HepG2 (cell line): ENCODE data around the gene TCOF1. TPM values are rescaled to one million over a fixed set of nuclear protein-coding genes. Genes with fewer than 3 reads are reported as not detected.

Source experiments
- ATF6 ChIP-seq: sonication (generic); formaldehyde crosslinking; conservative IDR thresholded peaks from 2 replicates; pipeline ENCODE4 v1.4.0; 2020; ENCODE audit warnings: missing genetic modification reagents
- DZIP1 ChIP-seq: sonication (generic); formaldehyde crosslinking; IDR thresholded peaks from 2 replicates; pipeline ENCODE4 v1.5.0; 2020; ENCODE audit warnings: mild to moderate bottlenecking, missing genetic modification reagents
- EHMT2 ChIP-seq: fragments of 200-600 bp; sonication (generic); IDR thresholded peaks from 2 replicates; pipeline ENCODE4 v1.7.0; 2017; ENCODE audit warnings: antibody characterized with exemption, low read depth, low read length, borderline replicate concordance
- GATAD1 ChIP-seq: IDR thresholded peaks from 2 replicates; pipeline ENCODE4 v1.6.1; 2016; ENCODE audit warnings: missing genetic modification reagents, missing compliant biosample characterization
- GTF3A ChIP-seq: sonication (generic); formaldehyde crosslinking; conservative IDR thresholded peaks from 2 replicates; pipeline ENCODE4 v1.4.0; 2020; ENCODE audit warnings: mild to moderate bottlenecking, missing genetic modification reagents
- HOXA5 ChIP-seq: sonication (generic); formaldehyde crosslinking; IDR thresholded peaks from 2 replicates; pipeline ENCODE4 v1.4.0; 2020; ENCODE audit warnings: missing genetic modification reagents
- KDM1A ChIP-seq: IDR thresholded peaks from 2 replicates; pipeline ENCODE4 v1.6.1; 2016; ENCODE audit warnings: missing compliant biosample characterization
- MIER2 ChIP-seq: IDR thresholded peaks from 2 replicates; pipeline ENCODE4 v1.6.1; 2016; ENCODE audit warnings: missing biosample characterization, missing genetic modification reagents
- MLLT10 ChIP-seq: sonication (generic); formaldehyde crosslinking; IDR thresholded peaks from 2 replicates; pipeline ENCODE4 v1.4.0; 2020; ENCODE audit warnings: missing genetic modification reagents
- NFRKB ChIP-seq: fragments of 450-650 bp; IDR thresholded peaks from 2 replicates; pipeline ENCODE4 v1.6.1; 2017
- RBM22 ChIP-seq: fragments of 200-400 bp; formaldehyde crosslinking; optimal IDR thresholded peaks from 2 replicates; pipeline ENCODE3; 2017; ENCODE audit warnings: mild to moderate bottlenecking, low read length, moderate library complexity
- REXO4 ChIP-seq: sonication (generic); formaldehyde crosslinking; IDR thresholded peaks from 2 replicates; pipeline ENCODE4 v1.8.0; 2022; ENCODE audit warnings: missing genetic modification reagents, mild to moderate bottlenecking, borderline replicate concordance
- SKIL ChIP-seq: sonication (generic); formaldehyde crosslinking; IDR thresholded peaks from 2 replicates; pipeline ENCODE4 v1.8.0; 2022; ENCODE audit warnings: missing genetic modification reagents, mild to moderate bottlenecking, moderate library complexity, borderline replicate concordance
- SMAD1 ChIP-seq: sonication (generic); formaldehyde crosslinking; IDR thresholded peaks from 2 replicates; pipeline ENCODE4 v1.4.0; 2020; ENCODE audit warnings: missing genetic modification reagents, low read depth, mild to moderate bottlenecking, borderline replicate concordance
- SSRP1 ChIP-seq: IDR thresholded peaks from 2 replicates; pipeline ENCODE4 v1.6.1; 2016; ENCODE audit warnings: control low read depth
- ZNF235 ChIP-seq: sonication (generic); formaldehyde crosslinking; IDR thresholded peaks from 2 replicates; pipeline ENCODE4 v1.8.1; 2023; ENCODE audit warnings: mild to moderate bottlenecking, missing genetic modification reagents, borderline replicate concordance
- ZNF282 ChIP-seq: fragments of 450-650 bp; IDR thresholded peaks from 2 replicates; pipeline ENCODE4 v1.6.1; 2018; ENCODE audit not compliant: partially characterized antibody
- ZNF672 ChIP-seq: sonication (generic); formaldehyde crosslinking; IDR thresholded peaks from 2 replicates; pipeline ENCODE4 v1.8.1; 2022; ENCODE audit warnings: missing genetic modification reagents
- ZSCAN31 ChIP-seq: sonication (generic); formaldehyde crosslinking; IDR thresholded peaks from 2 replicates; pipeline ENCODE4 v1.5.0; 2020; ENCODE audit warnings: low read depth, mild to moderate bottlenecking, missing genetic modification reagents
- polyA plus RNA-seq, 8 experiments: library from polyadenylated mRNA; depleted of rRNA in 3 of 8; stranded (reverse) in 7 of 8; unstranded in 1 of 8; fragments of >200 nt; fragmentation: Illumina TruSeq in 4 of 8; extraction: Trizol in 4 of 8; gene quantifications; 2 replicates each; pipeline versions ENCODE4 v1.2.1 to v1.2.3, GENCODE V29; 2011 to 2016; ENCODE audit warnings: low read depth in 4 of 8, missing spikeins in 1 of 8, mixed read lengths in 1 of 8; ENCODE audit not compliant: insufficient read depth in 1 of 8
- total RNA-seq, 5 experiments: library from RNA; depleted of rRNA; stranded (reverse); fragments of >200 nt; fragmentation: Illumina TruSeq; extraction: Trizol; gene quantifications; 2 replicates each; pipeline ENCODE4 v1.2.3, GENCODE V29; 2016; ENCODE audit warnings: low read depth in 1 of 5
- TF ChIP-seq, protein P1 (sequence below): sonication (generic); formaldehyde crosslinking; IDR thresholded peaks from 2 replicates; pipeline ENCODE4 v1.5.0; 2020; ENCODE audit warnings: mild to moderate bottlenecking, missing genetic modification reagents
- TF ChIP-seq, protein P2 (sequence below): sonication (generic); formaldehyde crosslinking; IDR thresholded peaks from 2 replicates; pipeline ENCODE4 v1.4.0; 2020; ENCODE audit warnings: mild to moderate bottlenecking, missing genetic modification reagents

Gene TCOF1
- total and polyA plus RNA-seq, 2 of the 13 experiments (the other 11 are each of a cell fraction or from before 2014, with no cell fraction given) = 10.1 to 41.6 TPM

DNA sequence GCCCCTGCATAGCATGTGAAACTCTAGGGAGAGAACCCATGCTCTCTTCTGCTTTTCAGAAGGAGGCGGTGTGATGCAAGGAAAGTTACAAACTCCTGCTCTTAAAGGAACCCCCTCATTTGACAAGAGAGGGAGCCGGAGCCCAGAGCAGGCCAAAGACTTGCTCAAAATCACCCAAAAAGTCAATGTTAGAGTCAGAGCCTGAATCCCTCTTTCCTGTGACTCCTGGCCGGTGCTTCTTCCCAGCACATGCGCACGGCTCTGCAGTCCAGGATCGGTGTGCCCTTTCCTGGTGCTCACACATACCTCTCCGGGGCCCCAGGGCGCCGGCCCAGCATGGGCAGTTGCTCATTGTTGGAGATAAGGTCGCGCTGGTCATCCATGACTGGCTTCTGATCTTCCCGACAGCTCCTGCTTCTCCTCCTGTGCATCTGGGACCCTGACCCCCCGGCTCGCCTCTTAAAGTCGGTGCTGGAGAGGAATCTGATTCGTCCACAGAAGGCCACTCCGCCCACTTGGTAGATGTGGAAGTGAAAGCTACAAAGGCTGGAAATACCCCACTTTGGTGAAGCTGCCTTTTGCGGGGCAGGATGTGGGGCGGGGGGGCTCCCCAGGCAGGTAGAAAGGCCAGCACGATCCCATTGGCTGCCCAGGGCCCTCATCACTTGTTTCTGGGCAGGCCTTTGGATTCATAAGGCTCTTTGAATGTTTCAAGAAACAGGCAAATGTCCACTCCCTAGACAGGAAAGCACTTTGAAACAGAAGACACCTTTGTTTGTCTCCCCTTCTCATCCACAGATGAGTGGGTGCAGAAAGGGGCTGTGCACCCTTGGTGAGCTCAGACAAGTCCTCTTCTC is 55.0 kb downstream of the TCOF1 start, which contains the start of gene CD74 (continued):
- TF ChIP-seq, protein P1, sequence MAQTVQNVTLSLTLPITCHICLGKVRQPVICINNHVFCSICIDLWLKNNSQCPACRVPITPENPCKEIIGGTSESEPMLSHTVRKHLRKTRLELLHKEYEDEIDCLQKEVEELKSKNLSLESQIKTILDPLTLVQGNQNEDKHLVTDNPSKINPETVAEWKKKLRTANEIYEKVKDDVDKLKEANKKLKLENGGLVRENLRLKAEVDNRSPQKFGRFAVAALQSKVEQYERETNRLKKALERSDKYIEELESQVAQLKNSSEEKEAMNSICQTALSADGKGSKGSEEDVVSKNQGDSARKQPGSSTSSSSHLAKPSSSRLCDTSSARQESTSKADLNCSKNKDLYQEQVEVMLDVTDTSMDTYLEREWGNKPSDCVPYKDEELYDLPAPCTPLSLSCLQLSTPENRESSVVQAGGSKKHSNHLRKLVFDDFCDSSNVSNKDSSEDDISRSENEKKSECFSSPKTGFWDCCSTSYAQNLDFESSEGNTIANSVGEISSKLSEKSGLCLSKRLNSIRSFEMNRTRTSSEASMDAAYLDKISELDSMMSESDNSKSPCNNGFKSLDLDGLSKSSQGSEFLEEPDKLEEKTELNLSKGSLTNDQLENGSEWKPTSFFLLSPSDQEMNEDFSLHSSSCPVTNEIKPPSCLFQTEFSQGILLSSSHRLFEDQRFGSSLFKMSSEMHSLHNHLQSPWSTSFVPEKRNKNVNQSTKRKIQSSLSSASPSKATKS (CRISPR knock-in tag) = no peak
- TF ChIP-seq EHMT2 (no peak), SKIL (CRISPR knock-in tag) (no peak), SSRP1 (CRISPR knock-in tag) (no peak), ZNF672 (CRISPR knock-in tag) (no peak), SMAD1 (no peak), ATF6 (CRISPR knock-in tag) (no peak), GATAD1 (CRISPR knock-in tag) (no peak), MLLT10 (no peak), DZIP1 (CRISPR knock-in tag) (no peak), NFRKB (no peak), ZSCAN31 (no peak), HOXA5 (CRISPR knock-in tag) (0 out of 2 replicates have a peak, but pooled peaks have one; percentile 48), ZNF282 (no peak), ZNF235 (no peak), REXO4 (CRISPR knock-in tag) (no peak), GTF3A (CRISPR knock-in tag) (no peak), KDM1A (no peak), RBM22 (no peak), MIER2 (CRISPR knock-in tag) (no peak)
- TF ChIP-seq, protein P2, sequence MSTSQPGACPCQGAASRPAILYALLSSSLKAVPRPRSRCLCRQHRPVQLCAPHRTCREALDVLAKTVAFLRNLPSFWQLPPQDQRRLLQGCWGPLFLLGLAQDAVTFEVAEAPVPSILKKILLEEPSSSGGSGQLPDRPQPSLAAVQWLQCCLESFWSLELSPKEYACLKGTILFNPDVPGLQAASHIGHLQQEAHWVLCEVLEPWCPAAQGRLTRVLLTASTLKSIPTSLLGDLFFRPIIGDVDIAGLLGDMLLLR (CRISPR knock-in tag) = no peak
